GM18511 (cell line): ENCODE measurements around the gene ZBTB49.

ENCODE experiments used
- ATAC-seq: cut with Tn5 transposase; IDR thresholded peaks from one replicate; pipeline ENCODE4 v1.9.1; 2021; ENCODE audit warnings: mild to moderate bottlenecking, moderate library complexity; ENCODE audit not compliant: unreplicated experiment

The ZBTB49 gene

GRCh38 chr4:4355302-4355701 is 65.3 kb downstream of the ZBTB49 start:
- ATAC-seq = no peak

- no peak for ATAC-seq
Observed at GRCh38 chr4:4356106-4357041, 66.3 kb downstream of the ZBTB49 start.

GRCh38 chr4:4358093-4358854 is 68.2 kb downstream of the ZBTB49 start:
- ATAC-seq = no peak

GRCh38 chr4:4361883-4362282 is 71.8 kb downstream of the ZBTB49 start:
- no peak for ATAC-seq

GRCh38 chr4:4362991-4363697 is 73.1 kb downstream of the ZBTB49 start:
- no peak for ATAC-seq

GRCh38 chr4:4364061-4364460 is 74.0 kb downstream of the ZBTB49 start:
- ATAC-seq = no peak

GRCh38 chr4:4364486-4365208 is 74.6 kb downstream of the ZBTB49 start:
- no peak for ATAC-seq

- ATAC-seq = no peak
Observed at GRCh38 chr4:4368809-4369580, 78.9 kb downstream of the ZBTB49 start.
